Urothelium cell line (cell line): Measurements from ENCODE around the gene SLC22A17.
A peak's percentile ranks its signal among the peaks of the same experiment; 100 is the strongest.
"Not testable (repeated sequence)": the region's sequence is repeated elsewhere in the genome, so short reads cannot be mapped to it uniquely, and the experiment has no call there.

Experiments
- DNase-seq: peaks from one replicate; pipeline ENCODE4 v3.0.0; 2011; ENCODE audit warnings: low spot score, mixed read lengths
- FAIRE-seq: peaks from 2 replicates; lab custom pipeline; 2011; peaks lifted over from hg19 to GRCh38; lab: Jason Lieb, UNC

SLC22A17 gene

GRCh38 chr14:23346693-23347405 is 5.8 kb downstream of the SLC22A17 start:
- FAIRE-seq (no peak), DNase-seq (no peak)

- DNase-seq (no peak), FAIRE-seq (no peak)
Measured at GRCh38 chr14:23345987-23346692, 6.5 kb downstream of the SLC22A17 start.

- DNase-seq (no peak), FAIRE-seq (no peak)
Measured at GRCh38 chr14:23344481-23344880, 8.2 kb downstream of the SLC22A17 start.

- DNase-seq, result no peak
- no peak for FAIRE-seq
Measured at GRCh38 chr14:23339506-23340268, 13.0 kb downstream of the SLC22A17 start.

- FAIRE-seq (no peak), DNase-seq (no peak)
Measured at GRCh38 chr14:23335623-23336022, 17.1 kb downstream of the SLC22A17 start.

GRCh38 chr14:23327947-23328744 is 24.5 kb downstream of the SLC22A17 start:
- DNase-seq (peak; percentile 67), FAIRE-seq (no peak)

- no peak for DNase-seq
- FAIRE-seq, result no peak
Measured at GRCh38 chr14:23326491-23327332, 26.0 kb downstream of the SLC22A17 start.

GRCh38 chr14:23325746-23326145 is 26.9 kb downstream of the SLC22A17 start:
- DNase-seq, FAIRE-seq: not testable (repeated sequence)

- DNase-seq (no peak), FAIRE-seq (no peak)
Measured at GRCh38 chr14:23324993-23325392, 27.7 kb downstream of the SLC22A17 start.

- DNase-seq, result no peak
- no peak for FAIRE-seq
Measured at GRCh38 chr14:23324455-23324846, 28.2 kb downstream of the SLC22A17 start.

GRCh38 chr14:23323838-23324454 is 28.7 kb downstream of the SLC22A17 start:
- DNase-seq, result no peak
- FAIRE-seq, result no peak

- no peak for FAIRE-seq
Measured at GRCh38 chr14:23322568-23323517, 29.8 kb downstream of the SLC22A17 start.

GRCh38 chr14:23321572-23322547 is 30.8 kb downstream of the SLC22A17 start:
- FAIRE-seq, result no peak
- peak; percentile 58 for DNase-seq

More at GRCh38 chr14:23322568-23323517, 29.8 kb downstream of the SLC22A17 start:
- DNase-seq, result no peak

GRCh38 chr14:23320584-23321571 is 31.8 kb downstream of the SLC22A17 start, which contains the start of gene PABPN1:
Gene PABPN1 (plus strand): TSS chr14:23321457. CDS start chr14:23321470, 13 bp downstream.
- FAIRE-seq, result peak; percentile 9
- peak; percentile 97 for DNase-seq

- DNase-seq (no peak), FAIRE-seq (no peak)
Measured at GRCh38 chr14:23319746-23320583, 32.7 kb downstream of the SLC22A17 start.
